ENCODE measurements around the gene HOXA4. TPM values are rescaled to one million over a fixed set of nuclear protein-coding genes. Genes with fewer than 3 reads are reported as not detected.

The HOXA4 gene
- total RNA-seq, 1 donor from 2014 or later: 0.26 TPM

DNA sequence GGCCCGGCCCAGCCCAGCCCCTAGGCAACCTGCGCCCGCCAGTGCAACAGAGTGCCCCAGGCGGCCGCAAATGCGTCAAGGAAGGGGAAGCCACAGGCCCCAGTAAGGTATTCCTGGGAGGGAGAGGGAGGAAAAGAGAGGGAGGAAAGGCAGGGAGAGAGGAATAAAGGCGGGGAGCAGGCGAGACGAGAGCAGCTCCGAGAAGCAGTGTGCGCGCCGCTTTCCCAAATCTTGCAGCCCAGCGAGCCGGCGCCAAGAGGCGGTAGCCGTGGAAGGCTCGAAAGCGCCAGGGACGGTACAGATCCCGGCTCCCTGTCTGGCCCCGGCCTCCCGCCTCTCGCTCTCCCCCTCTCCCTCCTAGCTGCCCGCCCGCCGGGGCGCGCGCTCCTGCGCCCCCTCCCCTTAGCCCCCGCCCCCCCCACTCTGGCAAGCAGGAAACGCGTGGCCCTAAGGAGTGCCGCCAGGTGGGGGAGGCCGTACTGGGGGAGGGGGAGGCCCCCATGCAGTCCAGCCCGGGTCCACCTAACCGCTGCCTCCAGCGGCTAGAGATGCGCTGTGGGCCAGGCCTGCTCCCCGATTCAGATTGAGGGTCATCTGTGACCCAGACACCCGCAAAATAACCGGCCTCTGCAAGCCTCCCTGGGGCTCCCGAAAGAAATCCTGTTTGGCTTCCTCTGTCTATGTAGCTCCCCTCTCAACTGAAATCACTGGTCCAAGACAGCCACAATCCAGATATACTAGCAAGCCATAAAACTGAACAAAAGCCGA is 39.3 kb upstream of the HOXA4 start:
- DNase-seq (ENCODE audit: low read depth, low spot score): no peak

DNA sequence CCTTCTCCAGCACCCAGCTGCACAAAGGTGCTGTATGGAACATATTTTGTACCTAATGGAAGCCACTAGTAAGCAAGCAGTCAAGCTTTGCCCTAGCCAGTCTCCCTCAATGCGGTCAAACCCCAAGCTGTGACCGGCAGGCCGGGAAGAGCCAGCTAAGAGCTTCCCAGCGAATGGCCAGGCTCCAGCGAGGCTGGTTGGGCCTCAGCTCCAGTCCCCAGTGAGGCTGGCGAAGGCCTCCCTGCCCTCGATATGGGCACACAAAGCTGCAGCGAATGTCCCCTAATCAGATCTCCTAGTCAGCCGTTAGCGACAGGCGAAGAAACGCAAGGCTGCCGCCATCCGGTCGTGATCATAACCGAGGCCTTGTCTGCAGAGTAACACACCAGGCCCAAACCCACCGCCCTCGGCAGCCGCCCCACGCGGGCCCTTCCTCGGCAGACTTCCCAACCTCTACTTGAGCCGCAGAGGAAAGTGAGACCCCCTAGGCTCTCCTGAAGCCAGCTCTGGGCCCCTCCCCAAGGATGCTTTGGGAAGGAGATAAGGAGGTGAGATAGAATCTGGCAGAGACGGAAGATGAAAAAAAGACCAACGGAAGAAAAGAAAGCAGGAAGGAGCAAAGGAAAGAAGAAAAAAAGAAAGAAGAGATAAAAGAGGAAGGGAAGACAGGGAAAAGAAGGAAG is 37.8 kb upstream of the HOXA4 start:
- no peak for DNase-seq (ENCODE audit: low read depth, low spot score)

DNA sequence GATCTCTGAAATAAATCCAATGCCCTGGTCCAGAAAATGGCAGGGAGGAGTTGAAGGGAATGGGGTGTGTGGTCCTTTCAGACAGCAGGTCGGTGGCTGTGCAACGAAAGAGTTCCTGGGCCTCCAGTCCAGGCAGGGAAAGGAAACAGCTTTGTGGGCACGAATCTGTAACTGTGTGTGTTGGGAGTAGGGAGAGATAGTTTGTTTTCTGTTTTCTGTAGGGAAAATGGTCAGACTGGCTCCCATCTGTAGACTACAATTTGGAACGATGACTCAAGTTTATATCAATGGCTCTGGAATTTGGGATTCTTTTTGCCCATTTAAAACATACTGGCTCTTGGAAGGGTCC is 37.3 kb upstream of the HOXA4 start:
- DNase-seq (ENCODE audit: low read depth, low spot score): no peak

DNA sequence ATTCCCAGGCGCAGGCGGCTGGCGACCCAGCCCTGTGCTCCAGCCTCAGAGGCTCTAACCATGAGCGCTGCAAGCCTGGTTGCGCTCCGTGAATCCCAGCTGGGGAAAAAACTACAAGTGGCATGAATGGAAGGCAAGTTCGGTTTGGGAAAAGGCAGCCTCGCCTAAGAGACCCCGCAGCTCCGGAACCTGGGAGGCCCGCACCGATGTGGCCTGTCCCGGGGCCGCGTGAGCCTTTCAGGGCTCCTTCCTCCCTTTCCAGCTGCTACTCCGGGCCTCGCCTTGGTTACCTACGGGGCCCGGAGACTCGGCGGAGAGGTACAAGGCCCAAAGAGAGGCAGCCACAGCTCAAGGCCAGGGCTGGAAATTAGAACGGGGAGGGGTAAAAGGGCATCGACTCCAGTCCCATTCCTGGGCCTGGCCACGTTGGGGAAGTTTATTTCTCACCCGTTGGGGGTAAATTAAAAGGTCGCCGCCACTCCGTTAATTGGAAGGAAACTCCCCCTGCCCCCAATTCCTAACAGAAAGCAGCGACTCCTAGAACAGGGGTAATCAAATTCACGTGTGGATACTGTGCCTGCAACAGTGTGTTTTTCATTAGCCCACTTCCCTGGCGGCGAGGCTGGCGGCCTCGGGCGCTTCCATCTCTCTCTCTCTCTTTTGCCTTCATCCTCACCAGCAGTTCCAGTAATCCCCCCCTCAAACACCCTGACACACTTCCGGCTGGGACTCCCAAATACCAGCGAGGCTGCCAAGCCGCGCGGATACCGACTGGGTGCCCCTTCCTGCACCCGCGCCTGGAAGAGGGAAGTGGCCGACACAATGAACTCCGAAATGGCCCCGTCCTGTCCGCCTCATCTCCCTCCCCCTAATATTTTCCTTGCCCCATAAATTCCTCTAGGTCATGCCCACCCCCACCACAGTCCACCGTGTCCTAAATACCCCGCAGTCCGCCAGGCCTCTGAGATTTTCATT is 36.3 kb upstream of the HOXA4 start:
- no peak for DNase-seq (ENCODE audit: low read depth, low spot score)

DNA sequence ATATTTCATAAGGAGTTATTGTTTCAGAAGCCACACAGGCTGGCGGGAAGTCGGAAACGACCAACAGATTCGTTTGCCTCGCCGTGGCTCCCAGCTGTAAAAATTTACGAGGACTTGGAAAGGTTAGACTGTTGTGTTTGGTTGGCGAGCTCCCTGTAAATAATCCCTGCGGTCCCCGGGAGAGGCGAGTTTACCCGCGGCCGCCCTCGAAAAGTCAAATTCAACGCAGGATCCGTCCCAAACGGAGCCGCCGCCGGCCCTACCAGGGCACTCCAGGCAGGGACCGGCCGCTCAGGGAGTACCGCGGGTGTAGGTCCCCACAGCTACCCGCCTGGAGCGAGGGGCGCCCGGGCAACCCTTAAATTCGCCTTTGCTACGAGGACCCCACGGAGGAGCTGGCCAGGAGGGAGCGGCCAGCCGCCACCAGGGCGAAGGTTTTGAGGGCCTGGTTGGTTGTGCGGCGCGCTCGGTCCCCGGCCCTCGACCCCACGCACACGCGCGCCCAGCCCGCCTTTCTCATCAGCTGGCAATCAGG is 35.5 kb upstream of the HOXA4 start:
- no peak for DNase-seq (ENCODE audit: low read depth, low spot score)

DNA sequence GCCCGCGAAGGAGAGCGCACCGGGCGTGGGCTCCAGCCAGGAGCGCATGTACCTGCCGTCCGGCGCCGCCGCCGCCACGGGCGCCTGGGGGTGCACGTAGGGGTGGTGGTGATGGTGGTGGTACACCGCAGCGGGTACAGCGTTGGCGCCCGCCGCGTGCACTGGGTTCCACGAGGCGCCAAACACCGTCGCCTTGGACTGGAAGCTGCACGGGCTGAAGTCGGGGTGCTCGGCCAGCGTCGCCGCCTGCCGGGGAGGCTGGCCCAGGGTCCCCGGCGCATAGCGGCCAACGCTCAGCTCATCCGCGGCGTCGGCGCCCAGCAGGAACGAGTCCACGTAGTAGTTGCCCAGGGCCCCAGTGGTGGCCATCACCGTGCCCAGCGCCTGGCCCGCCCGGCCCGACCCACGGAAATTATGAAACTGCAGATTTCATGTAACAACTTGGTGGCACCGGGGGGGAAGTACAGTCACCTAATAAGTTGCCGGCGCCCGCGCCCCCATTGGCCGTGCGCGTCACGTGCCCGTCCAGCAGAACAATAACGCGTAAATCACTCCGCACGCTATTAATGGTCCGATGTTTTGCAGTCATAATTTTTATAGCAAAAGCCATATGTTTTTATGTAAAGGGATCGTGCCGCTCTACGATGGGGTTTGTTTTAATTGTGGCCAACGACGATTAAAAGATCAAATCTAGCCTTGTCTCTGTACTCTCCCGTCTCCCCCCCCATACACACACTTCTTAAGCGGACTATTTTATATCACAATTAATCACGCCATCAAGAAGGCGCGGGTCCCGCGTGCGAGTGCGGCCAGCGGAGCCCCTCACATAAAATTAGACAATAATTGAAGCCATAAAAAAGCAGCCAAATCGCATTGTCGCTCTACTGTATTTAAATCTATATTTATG is 34.8 kb upstream of the HOXA4 start, which contains the start of gene HOXA9:
Gene HOXA9 (minus strand): TSS at position 449 of the 907 bp plus-strand sequence. CDS start 80 bp downstream, at position 369.
- peak; percentile 27 for DNase-seq (ENCODE audit: low read depth, low spot score)

DNA sequence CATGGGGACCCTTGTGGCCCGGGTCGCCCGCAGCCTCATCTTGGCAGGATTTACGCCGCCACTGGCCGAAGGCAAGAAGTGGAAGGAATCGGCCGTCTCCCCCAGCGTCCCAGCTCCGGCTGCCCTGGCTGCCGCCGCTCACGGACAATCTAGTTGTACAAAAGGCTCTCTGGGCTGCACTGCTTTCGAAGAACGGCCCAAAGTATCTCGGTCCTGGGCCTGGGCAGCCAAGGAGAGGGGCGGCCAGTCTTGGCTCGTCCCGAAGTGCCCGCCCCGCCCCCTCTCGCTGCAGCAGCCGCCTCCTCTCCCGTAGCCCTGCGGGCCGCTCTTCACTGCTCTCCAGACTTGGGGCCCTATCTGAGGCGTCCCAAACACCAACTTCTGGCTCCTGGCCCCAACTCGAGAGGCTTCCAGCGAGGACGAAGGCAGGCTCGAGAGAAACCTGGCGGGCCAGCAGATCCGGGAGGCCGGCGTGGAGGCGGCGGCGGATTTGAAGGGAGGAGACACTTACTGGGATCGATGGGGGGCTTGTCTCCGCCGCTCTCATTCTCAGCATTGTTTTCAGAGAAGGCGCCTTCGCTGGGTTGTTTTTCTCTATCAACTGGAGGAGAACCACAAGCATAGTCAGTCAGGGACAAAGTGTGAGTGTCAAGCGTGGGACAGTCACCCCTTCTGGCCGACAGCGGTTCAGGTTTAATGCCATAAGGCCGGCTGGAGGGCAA is 34.0 kb upstream of the HOXA4 start:
- DNase-seq (ENCODE audit: low read depth, low spot score): no peak

DNA sequence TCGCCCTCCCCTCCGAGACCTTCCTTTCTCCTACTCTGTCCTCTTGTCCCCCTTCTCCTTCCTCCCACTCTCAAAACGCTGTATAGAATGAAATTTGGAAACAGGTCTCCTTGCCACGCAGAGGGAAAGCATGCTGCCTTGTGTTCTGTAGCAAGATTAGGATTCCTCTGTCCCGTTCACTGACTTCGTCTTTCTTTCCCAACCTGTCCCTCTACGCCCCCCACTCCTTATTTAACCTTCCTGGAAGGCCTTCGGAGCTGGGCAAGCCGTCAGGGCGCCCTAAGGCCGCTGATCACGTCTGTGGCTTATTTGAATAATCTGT is 33.4 kb upstream of the HOXA4 start:
- no peak for DNase-seq (ENCODE audit: low read depth, low spot score)

DNA sequence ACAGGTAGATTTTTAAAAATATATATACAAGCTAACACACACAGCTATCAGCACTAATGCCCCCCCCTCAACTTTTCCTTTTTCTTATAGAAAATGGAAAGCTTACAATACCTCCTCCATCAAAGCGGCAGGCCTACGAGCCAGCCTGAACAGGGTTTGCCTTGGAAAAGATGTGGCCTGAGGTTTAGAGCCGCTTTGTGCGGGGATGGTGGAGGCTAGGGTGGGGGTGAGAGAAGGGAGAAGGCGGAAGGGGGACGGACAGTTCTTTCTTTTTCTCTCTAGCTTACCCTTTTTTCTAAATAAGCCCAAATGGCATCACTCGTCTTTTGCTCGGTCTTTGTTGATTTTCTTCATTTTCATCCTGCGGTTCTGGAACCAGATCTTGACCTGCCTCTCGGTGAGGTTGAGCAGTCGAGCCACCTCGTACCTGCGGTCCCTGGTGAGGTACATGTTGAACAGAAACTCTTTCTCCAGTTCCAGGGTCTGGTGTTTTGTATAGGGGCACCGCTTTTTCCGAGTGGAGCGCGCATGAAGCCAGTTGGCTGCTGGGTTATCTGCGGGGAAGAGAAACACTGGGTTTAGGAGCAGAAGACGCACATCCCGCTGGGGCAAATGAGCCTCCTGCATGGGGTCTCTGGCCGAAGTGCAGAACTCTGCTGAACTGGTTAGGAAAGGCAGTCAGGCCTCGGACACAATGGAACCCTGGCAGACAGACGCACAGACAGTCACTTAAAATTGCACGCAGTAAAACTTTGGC is 32.9 kb upstream of the HOXA4 start:
- no peak for DNase-seq (ENCODE audit: low read depth, low spot score)

DNA sequence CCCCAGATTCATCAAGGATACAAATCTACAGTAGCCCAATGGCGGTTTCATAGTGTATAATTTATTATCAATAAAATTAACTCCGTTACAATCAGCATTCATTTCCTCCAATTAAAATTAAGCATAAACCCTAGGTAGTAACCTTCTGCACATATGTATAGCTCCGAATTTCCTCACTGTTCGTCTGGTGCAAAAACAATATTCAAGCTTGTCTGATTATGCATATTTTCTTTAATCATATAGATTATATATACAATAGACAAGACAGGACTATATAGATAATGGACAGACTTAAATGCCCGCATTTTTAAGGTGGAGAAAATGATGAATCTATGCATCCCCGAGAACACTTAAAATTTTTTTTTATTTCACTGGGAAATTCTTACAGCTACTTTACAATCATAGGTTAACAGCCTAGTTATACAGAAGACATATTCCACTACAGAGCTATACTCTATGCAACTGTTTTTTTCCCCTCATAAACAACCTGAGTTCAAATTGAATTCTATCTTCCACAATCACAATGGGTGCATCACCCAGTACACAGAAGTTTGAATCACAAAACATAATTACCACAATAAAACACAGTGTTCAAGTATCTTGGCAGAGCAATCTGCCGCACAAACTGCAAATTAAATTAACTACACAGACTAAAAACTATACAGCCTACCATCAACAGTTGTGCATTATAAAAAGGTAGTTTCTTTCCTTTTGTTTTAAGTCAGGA is 32.2 kb upstream of the HOXA4 start:
- no peak for DNase-seq (ENCODE audit: low read depth, low spot score)

DNA sequence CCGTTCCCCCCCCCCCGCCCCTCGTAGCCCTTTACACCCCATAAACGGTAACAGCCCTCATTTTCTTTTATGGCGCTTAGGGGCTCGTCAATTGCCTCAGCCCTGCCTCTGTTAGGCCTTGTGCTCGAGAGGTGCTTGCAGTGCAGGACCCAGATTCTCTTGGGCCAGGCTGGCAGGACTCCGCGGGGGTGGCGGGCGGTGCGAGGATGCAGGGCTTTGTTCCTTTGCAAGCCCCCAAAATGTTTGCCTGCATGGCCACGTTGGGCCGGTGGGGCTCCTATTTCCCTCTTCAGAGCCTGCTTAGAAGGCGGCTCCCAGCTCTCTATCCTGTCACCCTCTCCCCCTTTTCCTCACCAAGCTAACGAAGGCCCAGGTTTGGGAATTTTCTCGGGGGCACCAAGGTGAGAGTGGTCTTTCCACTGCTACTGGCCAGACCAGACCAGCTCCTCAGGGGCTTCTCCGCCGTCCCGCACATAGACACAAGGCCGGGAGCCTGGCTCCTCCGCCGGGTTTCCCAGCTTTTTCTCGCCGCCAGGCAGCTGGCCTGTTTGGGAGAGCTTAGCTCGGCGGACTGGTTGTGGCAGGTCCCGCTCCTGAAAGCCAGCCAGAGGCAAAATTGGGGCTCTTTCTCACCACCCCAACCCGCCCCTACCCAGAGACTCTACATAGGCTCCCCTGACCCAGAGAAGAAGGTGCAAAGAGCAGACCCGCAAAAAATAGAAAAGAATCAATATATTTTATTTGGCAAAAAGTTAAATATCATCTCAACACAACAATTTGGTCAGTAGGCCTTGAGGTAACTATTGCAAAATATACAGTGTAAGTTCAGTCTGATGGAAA is 31.4 kb upstream of the HOXA4 start:
- DNase-seq (ENCODE audit: low read depth, low spot score): no peak

DNA sequence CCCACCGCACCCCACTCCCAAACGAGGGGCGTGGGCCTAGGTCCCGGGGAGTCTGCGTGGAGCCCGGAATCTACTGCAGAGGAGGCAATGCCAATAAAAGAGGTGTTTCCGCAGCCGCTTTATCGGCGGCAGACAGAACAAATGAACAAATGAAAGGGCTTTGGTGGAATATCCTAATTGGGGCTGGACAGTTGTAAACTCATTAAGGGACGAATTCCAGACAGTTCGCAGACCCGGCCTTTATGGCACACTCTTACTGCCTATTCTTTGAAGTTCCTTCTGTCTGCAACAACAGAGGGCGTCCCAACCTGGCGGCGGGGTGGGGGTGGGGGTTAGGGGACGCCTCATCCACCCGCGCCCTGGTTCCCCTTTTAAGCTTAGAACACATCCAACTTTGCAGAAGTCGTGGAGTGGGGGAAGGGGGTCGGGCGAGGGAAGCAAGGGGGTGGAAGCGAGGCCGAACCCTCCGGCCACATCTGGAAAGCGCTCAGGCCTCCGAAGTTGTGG is 30.7 kb upstream of the HOXA4 start:
- no peak for DNase-seq (ENCODE audit: low read depth, low spot score)

DNA sequence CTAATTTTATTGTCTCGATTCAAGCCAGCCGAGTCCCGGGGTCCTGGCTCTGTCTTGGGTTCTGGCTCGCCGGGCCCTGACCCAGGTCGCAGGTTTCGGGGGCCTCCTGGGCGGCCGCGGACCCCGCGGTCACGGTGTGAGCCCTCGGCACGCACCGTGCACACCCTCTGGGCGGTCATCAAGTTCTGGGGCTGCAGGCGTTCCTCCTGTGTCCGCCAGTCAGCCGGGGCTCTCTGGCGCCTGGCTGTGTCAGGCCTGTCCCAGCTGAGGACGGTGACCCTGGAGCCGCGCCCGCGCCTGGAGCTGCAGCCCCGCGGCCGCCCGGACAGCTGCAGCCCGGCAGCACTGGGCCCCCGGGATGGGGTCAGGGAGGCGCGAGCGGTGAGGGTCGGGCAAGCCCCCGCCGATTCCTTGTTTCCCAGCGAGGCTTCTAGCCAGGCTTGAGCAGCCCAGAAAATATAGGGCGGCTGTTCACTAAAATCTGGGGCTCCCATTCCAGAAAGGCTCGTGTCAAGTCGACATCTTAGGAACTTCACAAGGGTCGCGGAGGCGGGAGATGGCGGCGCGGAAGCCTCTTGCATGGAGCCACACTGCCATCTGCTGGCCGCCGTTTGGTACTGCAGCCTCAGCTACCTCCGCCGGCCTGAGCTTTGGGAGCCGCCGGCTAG is 30.1 kb upstream of the HOXA4 start:
- peak; percentile 57 for DNase-seq (ENCODE audit: low read depth, low spot score)

DNA sequence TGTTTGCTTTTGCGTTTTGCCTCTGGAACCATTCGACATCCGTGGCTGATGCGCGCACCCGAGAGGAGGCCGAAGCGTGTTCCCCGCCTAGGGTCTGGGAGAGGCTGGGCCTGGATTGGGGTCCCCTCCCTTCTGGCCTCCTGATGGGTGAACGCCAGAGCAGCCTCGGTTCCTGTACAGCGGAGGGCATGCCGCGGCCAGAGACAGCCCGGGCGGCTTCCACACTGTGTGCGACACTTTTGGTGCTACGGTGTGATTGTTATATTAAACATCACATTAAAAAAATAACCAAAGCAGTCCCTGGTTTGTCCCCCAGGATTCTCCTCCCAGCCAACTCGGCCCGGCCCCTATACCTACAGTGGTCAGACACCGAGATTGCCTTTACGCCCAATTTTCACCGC is 29.6 kb upstream of the HOXA4 start:
- DNase-seq (ENCODE audit: low read depth, low spot score): no peak

DNA sequence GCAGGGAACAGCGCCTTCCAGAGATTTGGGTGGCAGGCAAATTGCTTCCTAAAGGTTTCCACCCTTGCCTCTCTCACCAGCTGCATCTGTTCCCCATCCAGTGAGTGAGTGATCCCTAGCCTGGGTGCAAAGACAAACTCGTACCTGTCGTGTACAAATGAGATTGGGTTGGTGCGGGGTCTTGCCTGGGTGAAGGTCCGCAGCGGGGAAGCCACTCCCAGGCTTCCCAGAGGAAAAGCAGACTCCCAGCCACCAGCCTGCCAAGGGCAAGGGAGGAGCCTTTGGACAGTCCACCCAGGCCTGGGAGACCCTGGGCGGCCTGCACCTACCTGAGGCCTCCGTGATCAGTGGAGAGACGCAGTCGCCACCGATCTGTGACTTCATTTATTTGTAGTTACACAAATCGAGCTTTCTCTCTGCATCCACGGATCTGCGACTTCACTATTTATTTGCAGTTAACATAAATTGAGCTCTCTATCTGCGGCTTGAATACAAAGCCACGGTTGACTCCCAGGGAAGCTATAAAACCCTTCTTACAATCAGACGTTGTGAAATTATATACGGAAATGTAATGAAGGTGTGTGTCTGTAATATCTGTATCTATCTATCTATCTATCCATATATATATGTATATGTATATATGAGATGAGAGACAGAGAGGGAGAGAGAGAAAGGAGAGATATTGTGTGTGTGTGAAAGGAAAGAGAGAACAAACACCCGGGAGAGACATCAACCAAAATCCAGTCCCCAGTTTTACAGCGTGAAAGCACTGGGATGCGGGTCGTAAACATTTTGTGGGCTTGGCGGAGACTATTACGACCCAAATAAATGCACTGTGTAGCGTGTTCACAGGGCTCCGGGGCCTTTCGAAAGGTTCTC is 28.9 kb upstream of the HOXA4 start:
- no peak for DNase-seq (ENCODE audit: low read depth, low spot score)

Data from pulmonary artery endothelial cell (primary cell).